Raji (cell line): Measurements from ENCODE around the gene GDF9.

Experiments used
- POLR2A ChIP-seq: IDR thresholded peaks from 2 replicates; pipeline ENCODE4 v1.6.1; 2011; ENCODE audit warnings: low read depth, low read length, control low read depth; ENCODE audit not compliant: insufficient read depth

Gene GDF9

GRCh38 chr5:132866342-132867045 is at the start of gene GDF9, which contains the start of gene UQCRQ:
Gene GDF9 (minus strand): TSS chr5:132866469. CDS start chr5:132864533, 1,936 bp downstream.
Gene UQCRQ (plus strand): TSS chr5:132866642. CDS start chr5:132866882, 240 bp downstream.
- peak; percentile 97 for TF ChIP-seq POLR2A

- TF ChIP-seq POLR2A, result no peak
Measured at GRCh38 chr5:132915681-132916080, 49.4 kb upstream of the GDF9 start.

- no peak for TF ChIP-seq POLR2A
Measured at GRCh38 chr5:132909702-132910101, 43.4 kb upstream of the GDF9 start.

GRCh38 chr5:132907161-132907560 is 40.9 kb upstream of the GDF9 start:
- TF ChIP-seq POLR2A, result no peak

GRCh38 chr5:132905938-132906337 is 39.7 kb upstream of the GDF9 start:
- TF ChIP-seq POLR2A, result no peak

GRCh38 chr5:132901730-132902129 is 35.5 kb upstream of the GDF9 start:
- TF ChIP-seq POLR2A, result no peak

GRCh38 chr5:132901036-132901435 is 34.8 kb upstream of the GDF9 start:
- TF ChIP-seq POLR2A, result no peak

- TF ChIP-seq POLR2A, result no peak
Measured at GRCh38 chr5:132898094-132898493, 31.8 kb upstream of the GDF9 start.

GRCh38 chr5:132896685-132897084 is 30.4 kb upstream of the GDF9 start:
- TF ChIP-seq POLR2A, result no peak

- TF ChIP-seq POLR2A, result no peak
Measured at GRCh38 chr5:132895719-132896305, 29.5 kb upstream of the GDF9 start.

GRCh38 chr5:132890817-132891216 is 24.5 kb upstream of the GDF9 start:
- no peak for TF ChIP-seq POLR2A

- TF ChIP-seq POLR2A, result no peak
Measured at GRCh38 chr5:132889501-132889900, 23.2 kb upstream of the GDF9 start.

- no peak for TF ChIP-seq POLR2A
Measured at GRCh38 chr5:132887283-132887682, 21.0 kb upstream of the GDF9 start.

- no peak for TF ChIP-seq POLR2A
Measured at GRCh38 chr5:132886064-132886823, 20.0 kb upstream of the GDF9 start.

- no peak for TF ChIP-seq POLR2A
Measured at GRCh38 chr5:132884548-132884947, 18.3 kb upstream of the GDF9 start.

- no peak for TF ChIP-seq POLR2A
Measured at GRCh38 chr5:132883261-132883834, 17.1 kb upstream of the GDF9 start.

GRCh38 chr5:132877938-132878337 is 11.7 kb upstream of the GDF9 start:
- no peak for TF ChIP-seq POLR2A
